ENCODE measurements around the gene ZNF92.

DNA sequence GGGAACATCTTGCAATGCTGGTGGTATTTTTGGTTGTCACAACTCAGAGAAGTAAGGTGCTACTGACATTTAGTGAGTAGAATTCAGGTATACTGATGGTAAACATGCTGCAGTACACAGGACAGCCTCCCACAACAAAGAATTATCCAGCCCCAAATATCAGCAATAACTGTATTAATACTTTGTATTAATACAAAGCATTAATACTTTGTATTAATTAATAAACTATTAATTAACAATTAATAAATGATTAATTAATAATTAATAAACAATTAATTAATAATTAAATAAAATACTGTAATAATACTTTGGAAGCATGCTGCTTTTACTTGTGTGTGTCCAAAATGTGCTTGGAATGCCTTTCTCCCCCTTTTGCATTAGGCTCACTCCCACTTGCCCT lies 62.5 kb downstream of the ZNF92 start:
- TF ChIP-seq, protein P1, sequence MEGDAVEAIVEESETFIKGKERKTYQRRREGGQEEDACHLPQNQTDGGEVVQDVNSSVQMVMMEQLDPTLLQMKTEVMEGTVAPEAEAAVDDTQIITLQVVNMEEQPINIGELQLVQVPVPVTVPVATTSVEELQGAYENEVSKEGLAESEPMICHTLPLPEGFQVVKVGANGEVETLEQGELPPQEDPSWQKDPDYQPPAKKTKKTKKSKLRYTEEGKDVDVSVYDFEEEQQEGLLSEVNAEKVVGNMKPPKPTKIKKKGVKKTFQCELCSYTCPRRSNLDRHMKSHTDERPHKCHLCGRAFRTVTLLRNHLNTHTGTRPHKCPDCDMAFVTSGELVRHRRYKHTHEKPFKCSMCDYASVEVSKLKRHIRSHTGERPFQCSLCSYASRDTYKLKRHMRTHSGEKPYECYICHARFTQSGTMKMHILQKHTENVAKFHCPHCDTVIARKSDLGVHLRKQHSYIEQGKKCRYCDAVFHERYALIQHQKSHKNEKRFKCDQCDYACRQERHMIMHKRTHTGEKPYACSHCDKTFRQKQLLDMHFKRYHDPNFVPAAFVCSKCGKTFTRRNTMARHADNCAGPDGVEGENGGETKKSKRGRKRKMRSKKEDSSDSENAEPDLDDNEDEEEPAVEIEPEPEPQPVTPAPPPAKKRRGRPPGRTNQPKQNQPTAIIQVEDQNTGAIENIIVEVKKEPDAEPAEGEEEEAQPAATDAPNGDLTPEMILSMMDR (IDR thresholded peaks at IDR 0.05), result no peak
- no peak for TF ChIP-seq POLR2A (IDR thresholded peaks at IDR 0.05)
